HEK293T (cell line): Measurements from ENCODE around the gene CTIF.

ENCODE experiments used
- ARNT ChIP-seq: fragments of 450-650 bp; IDR thresholded peaks from 2 replicates; pipeline ENCODE4 v1.6.1; 2017; ENCODE audit warnings: mild to moderate bottlenecking
- BHLHE40 ChIP-seq: fragments of 450-650 bp; IDR thresholded peaks from 2 replicates; pipeline ENCODE4 v1.6.1; 2016; ENCODE audit warnings: mild to moderate bottlenecking, moderate library complexity, borderline replicate concordance
- CTBP1 ChIP-seq: fragments of 450-650 bp; IDR thresholded peaks from 2 replicates; pipeline ENCODE4 v1.6.1; 2016; ENCODE audit warnings: borderline replicate concordance
- ELF4 ChIP-seq: fragments of 450-650 bp; IDR thresholded peaks from 2 replicates; pipeline ENCODE4 v1.6.1; 2017; ENCODE audit warnings: antibody characterized with exemption
- FOXM1 ChIP-seq: fragments of 450-650 bp; IDR thresholded peaks from 2 replicates; pipeline ENCODE4 v1.6.1; 2017; ENCODE audit warnings: mild to moderate bottlenecking, borderline replicate concordance
- NFRKB ChIP-seq: fragments of 450-650 bp; IDR thresholded peaks from 2 replicates; pipeline ENCODE4 v1.6.1; 2016; ENCODE audit warnings: mild to moderate bottlenecking, moderate library complexity
- SP1 ChIP-seq: fragments of 450-650 bp; IDR thresholded peaks from 2 replicates; pipeline ENCODE4 v1.6.1; 2017
- TARDBP ChIP-seq: fragments of 450-650 bp; IDR thresholded peaks from 2 replicates; pipeline ENCODE4 v1.6.1; 2016
- ZNF384 ChIP-seq: fragments of 450-650 bp; IDR thresholded peaks from 2 replicates; pipeline ENCODE4 v1.6.1; 2016

DNA sequence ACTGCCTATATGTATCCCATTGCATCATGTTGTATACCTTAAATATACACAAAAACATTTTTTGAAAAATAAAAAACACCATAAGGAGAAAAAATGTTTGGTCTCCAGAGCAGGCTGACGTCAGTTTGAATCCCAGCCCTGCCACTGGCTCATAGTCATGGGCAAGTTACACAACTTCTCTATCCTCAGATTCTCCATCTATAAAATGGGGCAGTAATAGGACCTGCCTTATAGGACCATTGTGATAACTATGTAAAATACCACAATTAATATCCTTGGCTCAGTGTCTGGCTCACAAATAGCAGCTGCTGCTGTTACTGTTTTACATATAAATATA lies 276.3 kb downstream of the CTIF start:
- TF ChIP-seq ZNF384 (no peak), NFRKB (no peak), CTBP1 (no peak), ARNT (no peak), SP1 (no peak), ELF4 (no peak), BHLHE40 (no peak), TARDBP (no peak), FOXM1 (no peak)
